IMR-90 (cell line): Measurements from ENCODE around the gene KANSL1L. TPM values are rescaled to one million over a fixed set of nuclear protein-coding genes. Genes with fewer than 3 reads are reported as not detected.

ENCODE experiments used
- ATAC-seq: fragments of 200-7000 bp; cut with Tn5 transposase; 2 replicates; pipeline ENCODE4 v1.9.1; 2020; ENCODE audit warnings: low read depth, mild to moderate bottlenecking, moderate library complexity
- BruUV-seq: library from RNA; stranded (reverse); fragments of 400-500 nt; replicated peaks from 2 replicates; lab custom pipeline; 2021; lab: Mats Ljungman, UMichigan
- CTCF ChIA-PET: fragments of 300-600 bp; formaldehyde crosslinking; extraction: SDS; loops from one replicate; lab custom pipeline; 2021; ENCODE audit warnings: antibody characterized with exemption; lab: Yijun Ruan, JAX
- POLR2A ChIA-PET: fragments of 300-600 bp; sonication (Branson Sonifier 250); formaldehyde crosslinking; loops from one replicate; lab custom pipeline; 2022; ENCODE audit warnings: antibody characterized with exemption; ENCODE audit not compliant: unreplicated experiment; lab: Charles Lee
- DNase-seq: peaks from one replicate; pipeline ENCODE4 v3.0.0; 2013
- H2AFZ ChIP-seq: replicated peaks from 2 replicates; pipeline ENCODE3; 2013; ENCODE audit warnings: low read length, mild to moderate bottlenecking; ENCODE audit not compliant: poor library complexity
- H2AK5ac ChIP-seq: 2 replicates; pipeline ENCODE4 v1.6.1; 2013; ENCODE audit warnings: low read depth, low read length, inconsistent platforms
- H2AK9ac ChIP-seq: replicated peaks from 2 replicates; pipeline ENCODE3; 2013; ENCODE audit warnings: mild to moderate bottlenecking, low read depth, low read length, moderate library complexity; ENCODE audit not compliant: poor library complexity
- H2BK120ac ChIP-seq: 2 replicates; pipeline ENCODE4 v1.6.1; 2013; ENCODE audit warnings: low read depth, low read length, inconsistent platforms
- H2BK15ac ChIP-seq: 3 replicates; pipeline ENCODE4 v1.6.1; 2013; ENCODE audit warnings: low read depth, low read length, inconsistent platforms
- H2BK20ac ChIP-seq: 2 replicates; pipeline ENCODE4 v1.6.1; 2013; ENCODE audit warnings: low read depth, mild to moderate bottlenecking, inconsistent platforms, low read length, moderate library complexity
- H2BK5ac ChIP-seq: 2 replicates; pipeline ENCODE4 v1.6.1; 2013; ENCODE audit warnings: mild to moderate bottlenecking, low read depth, low read length, inconsistent platforms; ENCODE audit not compliant: poor library complexity, severe bottlenecking
- H3K14ac ChIP-seq: replicated peaks from 2 replicates; pipeline ENCODE4 v1.6.1; 2013; ENCODE audit warnings: low read depth, low read length, inconsistent platforms
- H3K18ac ChIP-seq: 2 replicates; pipeline ENCODE4 v1.6.1; 2013; ENCODE audit warnings: low read depth, low read length, control low read depth
- H3K23ac ChIP-seq: 2 replicates; pipeline ENCODE4 v1.6.1; 2013; ENCODE audit warnings: low read depth, low read length, inconsistent platforms
- H3K27ac ChIP-seq: 2 replicates; pipeline ENCODE4 v1.5.1; 2013; ENCODE audit warnings: mild to moderate bottlenecking, control low read depth, low read length; ENCODE audit not compliant: insufficient read depth
- H3K27me3 ChIP-seq: 2 replicates; pipeline ENCODE4 v1.6.1; 2013; ENCODE audit warnings: low read length; ENCODE audit not compliant: control insufficient read depth, insufficient read depth
- H3K36me3 ChIP-seq: 2 replicates; pipeline ENCODE4 v1.6.1; 2013; ENCODE audit warnings: low read length, mixed read lengths; ENCODE audit not compliant: control insufficient read depth, insufficient read depth
- H3K4ac ChIP-seq: 2 replicates; pipeline ENCODE4 v1.6.1; 2013; ENCODE audit warnings: low read depth, low read length, inconsistent platforms
- H3K4me1 ChIP-seq: 2 replicates; pipeline ENCODE4 v1.6.1; 2013; ENCODE audit warnings: low read length, mixed read lengths; ENCODE audit not compliant: control insufficient read depth, insufficient read depth
- H3K4me2 ChIP-seq: 2 replicates; pipeline ENCODE4 v1.6.1; 2013; ENCODE audit warnings: low read depth, mild to moderate bottlenecking, control low read depth, low read length, moderate library complexity
- H3K4me3 ChIP-seq: 2 replicates; pipeline ENCODE4 v1.5.1; 2013; ENCODE audit warnings: low read depth, mild to moderate bottlenecking, control low read depth, low read length, moderate library complexity; ENCODE audit not compliant: insufficient read depth
- H3K56ac ChIP-seq: 2 replicates; pipeline ENCODE4 v1.6.1; 2013; ENCODE audit warnings: low read length, inconsistent platforms; ENCODE audit not compliant: insufficient read depth; ENCODE audit errors: extremely low read depth
- H3K79me1 ChIP-seq, 2 experiments: 2 replicates each; pipeline ENCODE4 v1.6.1; 2013; ENCODE audit warnings: low read length in 2 of 2, inconsistent platforms in 1 of 2, low read depth in 1 of 2
- H3K9ac ChIP-seq: 2 replicates; pipeline ENCODE4 v1.6.1; 2013; ENCODE audit warnings: low read depth, low read length, control low read depth
- H3K9me1 ChIP-seq: 2 replicates; pipeline ENCODE4 v1.6.1; 2013; ENCODE audit warnings: low read length, inconsistent platforms; ENCODE audit not compliant: insufficient read depth
- H3K9me3 ChIP-seq: 2 replicates; pipeline ENCODE4 v1.6.1; 2013; ENCODE audit warnings: low read length; ENCODE audit not compliant: control insufficient read depth, insufficient read depth
- H4K20me1 ChIP-seq: 2 replicates; pipeline ENCODE4 v1.6.1; 2013; ENCODE audit warnings: low read length, inconsistent platforms; ENCODE audit not compliant: insufficient read depth
- H4K5ac ChIP-seq: 2 replicates; pipeline ENCODE4 v1.6.1; 2013; ENCODE audit warnings: mild to moderate bottlenecking, low read depth, low read length, control low read depth
- H4K8ac ChIP-seq, 2 experiments: 2 replicates each; pipeline ENCODE4 v1.6.1; 2013; ENCODE audit warnings: low read depth in 2 of 2, low read length in 2 of 2, control low read depth in 1 of 2, inconsistent platforms in 1 of 2
- H4K91ac ChIP-seq: 2 replicates; pipeline ENCODE4 v1.6.1; 2013; ENCODE audit warnings: low read depth, low read length, inconsistent platforms; ENCODE audit not compliant: insufficient read depth
- BHLHE40 ChIP-seq: fragments of 150-350 bp; IDR thresholded peaks from 2 replicates; pipeline ENCODE4 v1.6.1; 2016; ENCODE audit warnings: mild to moderate bottlenecking, low read depth, low read length
- CEBPB ChIP-seq: IDR thresholded peaks from 2 replicates; pipeline ENCODE4 v1.6.1; 2012; ENCODE audit warnings: low read depth, low read length, improper control_type of control experiment
- CHD1 ChIP-seq: IDR thresholded peaks from 2 replicates; pipeline ENCODE4 v1.6.1; 2012; ENCODE audit warnings: low read depth, low read length, improper control_type of control experiment
- CTCF ChIP-seq: conservative IDR thresholded peaks from 2 replicates; pipeline ENCODE4 v1.5.1; 2012; ENCODE audit warnings: mild to moderate bottlenecking, low read depth, low read length, improper control_type of control experiment
- ELK1 ChIP-seq: fragments of 150-350 bp; IDR thresholded peaks from 2 replicates; pipeline ENCODE4 v1.6.1; 2016; ENCODE audit warnings: low read depth, mild to moderate bottlenecking, low read length, moderate library complexity, borderline replicate concordance
- FOS ChIP-seq: fragments of 150-350 bp; IDR thresholded peaks from 2 replicates; pipeline ENCODE4 v1.6.1; 2016; ENCODE audit warnings: low read depth, low read length
- MAFK ChIP-seq: IDR thresholded peaks from 2 replicates; pipeline ENCODE4 v1.6.1; 2012; ENCODE audit warnings: low read depth, low read length, improper control_type of control experiment
- MAZ ChIP-seq: IDR thresholded peaks from 2 replicates; pipeline ENCODE4 v1.6.1; 2012; ENCODE audit warnings: low read depth, mild to moderate bottlenecking, low read length, improper control_type of control experiment, moderate library complexity, borderline replicate concordance
- MXI1 ChIP-seq: IDR thresholded peaks from 2 replicates; pipeline ENCODE4 v1.6.1; 2012; ENCODE audit warnings: low read depth, mild to moderate bottlenecking, low read length, moderate library complexity, borderline replicate concordance
- NFE2L2 ChIP-seq: fragments of 150-350 bp; IDR thresholded peaks from 2 replicates; pipeline ENCODE4 v1.6.1; 2016; ENCODE audit warnings: low read depth, mild to moderate bottlenecking, low read length
- POLR2A ChIP-seq: IDR thresholded peaks from 2 replicates; pipeline ENCODE4 v1.6.1; 2012; ENCODE audit warnings: mild to moderate bottlenecking, low read depth, low read length
- RAD21 ChIP-seq: IDR thresholded peaks from 2 replicates; pipeline ENCODE4 v1.6.1; 2012; ENCODE audit warnings: low read length, improper control_type of control experiment
- RCOR1 ChIP-seq: IDR thresholded peaks from 2 replicates; pipeline ENCODE4 v1.6.1; 2012; ENCODE audit warnings: mild to moderate bottlenecking, low read length, improper control_type of control experiment; ENCODE audit not compliant: insufficient replicate concordance
- RFX5 ChIP-seq: IDR thresholded peaks from 2 replicates; pipeline ENCODE4 v1.8.0; 2012; ENCODE audit warnings: low read depth, mild to moderate bottlenecking, low read length, moderate library complexity
- SMC3 ChIP-seq: fragments of 150-350 bp; IDR thresholded peaks from 2 replicates; pipeline ENCODE4 v1.6.1; 2016; ENCODE audit warnings: low read depth, mild to moderate bottlenecking, antibody characterized with exemption, low read length, moderate library complexity
- USF2 ChIP-seq: fragments of 150-350 bp; IDR thresholded peaks from 2 replicates; pipeline ENCODE4 v1.6.1; 2017; ENCODE audit warnings: mild to moderate bottlenecking, antibody characterized with exemption, low read length, low read depth
- WGBS, 2 experiments: methylation state at CpG; one replicate each; pipeline versions ENCODE4 v1.1.5 to v1.1.7; 2013; ENCODE audit warnings: missing lambda C conversion rate in 2 of 2; ENCODE audit not compliant: insufficient read length in 1 of 2; ENCODE audit errors: extremely low coverage in 2 of 2; 5-methylcytosine and 5-hydroxymethylcytosine counted together
- dilution Hi-C: fragments of 300-500 bp; cut with HindIII; formaldehyde crosslinking; loops from one replicate; pipeline ENCODE4 v1.14.3; 2018; ENCODE audit warnings: low sequenced_read_pairs; ENCODE audit not compliant: unreplicated experiment
- in situ Hi-C: fragments of 300-500 bp; cut with MboI; formaldehyde crosslinking; loops from 3 replicates; pipeline ENCODE4 v1.14.3; 2019; ENCODE audit warnings: low sequenced_read_pairs, inconsistent platforms, mixed read lengths
- intact Hi-C: fragments of 100-400 bp; cut with micrococcal nuclease; formaldehyde crosslinking; loops from 2 replicates; pipeline ENCODE4 v1.10.0; 2022
- polyA plus RNA-seq, 3 experiments: library from polyadenylated mRNA; depleted of rRNA; stranded (reverse); fragments of >200 nt; gene quantifications; 2 replicates each; pipeline ENCODE4 v1.2.3, GENCODE V29; 2012; ENCODE audit warnings: low replicate concordance in 1 of 3
- total RNA-seq: library from RNA; depleted of rRNA; stranded (reverse); fragments of >200 nt; gene quantifications from 2 replicates; pipeline ENCODE4 v1.2.3, GENCODE V29; 2012

The KANSL1L gene
- total and polyA plus RNA-seq, 2 of the 4 experiments (the other 2 are of a cell fraction), result 3.1 to 7.2 TPM

GRCh38 chr2:209988010-209988409, 183.2 kb downstream of the KANSL1L start:
- Histone ChIP-seq H3K9ac (no peak overlapping the region), H2BK15ac (no peak overlapping the region), H3K18ac (no peak overlapping the region), H3K4me2 (no peak overlapping the region), H3K14ac (no peak overlapping the region), H3K56ac (no peak overlapping the region), H2AK5ac (no peak overlapping the region), H2BK20ac (no peak overlapping the region), H3K27me3 (no peaks in the 10 kb centered on the region; the same call in none of the 2 replicates), H3K79me1 (no peaks in the 10 kb centered on the region), H3K23ac (no peak overlapping the region), H4K20me1 (no peaks in the 10 kb centered on the region), H2AK9ac (no peak overlapping the region), H3K4ac (no peak overlapping the region), H2BK5ac (no peak overlapping the region), H3K9me3 (no peaks in the 10 kb centered on the region), H4K91ac (no peak overlapping the region), H3K27ac (no peak overlapping the region), H3K36me3 (no peaks in the 10 kb centered on the region), H3K4me1 (no peaks in the 10 kb centered on the region), H2AFZ (no peak overlapping the region), H2BK120ac (no peak overlapping the region), H4K5ac (no peak overlapping the region), H4K8ac (no peak overlapping the region), H3K4me3 (no peak overlapping the region), H3K9me1 (no peaks in the 10 kb centered on the region)
- ChIA-PET POLR2A (no interaction called here), CTCF (no interaction called here)
- in situ Hi-C loops (no loop called here), dilution Hi-C loops (no loop called here), intact Hi-C loops (no loop called here)
- ATAC-seq (no peak), DNase-seq (no peak)
- WGBS, 2 experiments, result no CpG with 5 or more reads among the region's 4 CpGs
- TF ChIP-seq BHLHE40 (no peak), RFX5 (no peak), ELK1 (no peak), POLR2A (no peak), CHD1 (no peak), FOS (no peak), RCOR1 (no peak), MXI1 (no peak), MAZ (no peak), CEBPB (no peak), MAFK (no peak), RAD21 (no peak), USF2 (no peak), SMC3 (no peak), CTCF (no peak), NFE2L2 (no peak)
- BruUV-seq, result no TSS peak
